ENCODE data around the gene ZNF280D. TPM values are rescaled to one million over a fixed set of nuclear protein-coding genes. Genes with fewer than 3 reads are reported as not detected.

ZNF280D gene
- total and polyA plus RNA-seq, 2 of the 13 experiments (the other 11 are each of a cell fraction or from before 2014, with no cell fraction given), result 7.1 to 11.9 TPM

DNA sequence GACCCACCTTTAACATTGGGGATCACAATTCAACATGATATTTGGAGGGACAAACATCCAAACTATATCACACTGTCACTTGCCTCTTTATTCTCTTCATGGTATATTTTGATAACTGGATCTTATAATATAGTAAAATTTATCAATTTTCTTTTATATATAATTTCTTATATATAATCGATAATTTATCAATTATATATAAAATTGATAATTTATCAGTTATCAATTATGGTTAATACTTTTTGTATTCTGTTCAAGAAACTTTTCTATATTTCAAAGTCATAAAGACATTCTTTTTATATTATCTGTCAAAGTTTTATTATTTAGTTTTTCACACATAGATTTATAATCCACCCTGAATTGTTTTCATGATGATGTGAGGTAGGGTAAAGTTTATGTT lies 132.9 kb downstream of the ZNF280D start:
- H3K9ac ChIP-seq (ENCODE audit: insufficient read depth, low read depth, low read length), result no peak overlapping the region
- POLR2A ChIA-PET, result no interaction called here
- BruUV-seq (replicated peaks), result no TSS peak
- peaks cover 16% of the 10 kb centered on the region for H3K9me3 ChIP-seq (ENCODE audit: low read length)
- DNase-seq (ENCODE audit: low spot score) (no peak), ATAC-seq (no peak), FAIRE-seq (no peak)
- in situ Hi-C loops (cut with HindIII; ENCODE audit: extremely low pct_ligation_motif_present, low pct_unique_long_range_greater_than_20kb), result no loop called here
- WGBS (ENCODE audit: low lambda C conversion rate), result 30% methylated on average over 1 of the region's 1 CpG
- H4K20me1 ChIP-seq (ENCODE audit: insufficient read depth, low read length), result no peaks in the 10 kb centered on the region
- intact Hi-C loops (cut with micrococcal nuclease; ENCODE audit: unreplicated experiment), result no loop called here
- CTCF ChIA-PET (ENCODE audit: low intra/inter-chr PET ratio, low total read pairs), result no interaction called here
- H2AFZ ChIP-seq (ENCODE audit: low read length), result no peak overlapping the region
- TF ChIP-seq ZMAT3 (CRISPR knock-in tag; conservative IDR thresholded peaks at IDR 0.05) (no peak), NR1H2 (CRISPR knock-in tag; IDR thresholded peaks at IDR 0.05; ENCODE audit: borderline replicate concordance, low read depth) (no peak), SAP130 (CRISPR knock-in tag; IDR thresholded peaks at IDR 0.05; ENCODE audit: low read depth) (no peak), NCOA5 (CRISPR knock-in tag; IDR thresholded peaks at IDR 0.05) (no peak), ZNF678 (CRISPR knock-in tag; IDR thresholded peaks at IDR 0.05) (no peak)
- no peaks in the 10 kb centered on the region for H3K79me2 ChIP-seq (ENCODE audit: insufficient read depth, low read length)
- no peak overlapping the region for H3K4me3 ChIP-seq (replicated peaks in 1 of 3; ENCODE audit: insufficient read depth in 1 of 3, low read depth in 2 of 3, low read length in 3 of 3)
- H3K36me3 ChIP-seq (replicated peaks in 1 of 2; ENCODE audit: control insufficient read depth in 1 of 2, insufficient read depth in 2 of 2, low read length in 2 of 2), result no peaks in the 10 kb centered on the region
- no peak overlapping the region for H3K27ac ChIP-seq (ENCODE audit: extremely low read length, insufficient read depth, low read length)
- H3K27me3 ChIP-seq (ENCODE audit: control insufficient read depth in 1 of 2, insufficient read depth in 2 of 2, low read length in 2 of 2), result no peaks in the 10 kb centered on the region; a peak in 1 of 5 replicates
- no peaks in the 10 kb centered on the region for H3K4me1 ChIP-seq (ENCODE audit: insufficient read depth, low read length)
- no peak overlapping the region for H3K4me2 ChIP-seq (ENCODE audit: low read depth, low read length)

DNA sequence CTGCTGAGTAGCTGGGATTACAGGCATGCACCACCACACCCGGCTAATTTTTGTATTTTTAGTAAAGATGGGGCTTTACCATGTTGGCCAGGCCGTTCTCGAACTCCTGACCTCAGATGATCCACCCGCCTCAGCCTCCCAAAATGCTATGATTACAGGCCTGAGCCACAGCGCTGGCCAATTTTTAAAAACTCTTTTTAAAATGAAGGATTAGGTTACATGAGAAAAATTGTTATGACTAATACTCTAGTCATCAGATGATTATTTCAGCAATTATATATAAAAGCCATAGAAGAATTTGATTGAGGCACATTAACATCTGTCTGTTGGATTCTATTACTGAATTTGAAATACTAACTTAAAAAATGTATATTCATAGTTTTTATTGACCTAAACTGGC lies 134.3 kb downstream of the ZNF280D start:
- no peak for ATAC-seq
- no peak for DNase-seq (ENCODE audit: low spot score)
- Histone ChIP-seq H3K79me2 (ENCODE audit: insufficient read depth, low read length) (no peaks in the 10 kb centered on the region), H3K27ac (ENCODE audit: extremely low read length, insufficient read depth, low read length) (no peak overlapping the region), H3K9me3 (ENCODE audit: low read length) (peaks cover 16% of the 10 kb centered on the region), H3K9ac (ENCODE audit: insufficient read depth, low read depth, low read length) (no peak overlapping the region), H3K4me1 (ENCODE audit: insufficient read depth, low read length) (no peaks in the 10 kb centered on the region), H3K4me3 (replicated peaks in 1 of 3; ENCODE audit: insufficient read depth in 1 of 3, low read depth in 2 of 3, low read length in 3 of 3) (no peak overlapping the region), H2AFZ (ENCODE audit: low read length) (no peak overlapping the region), H4K20me1 (ENCODE audit: insufficient read depth, low read length) (no peaks in the 10 kb centered on the region), H3K4me2 (ENCODE audit: low read depth, low read length) (no peak overlapping the region), H3K27me3 (ENCODE audit: control insufficient read depth in 1 of 2, insufficient read depth in 2 of 2, low read length in 2 of 2) (no peaks in the 10 kb centered on the region; a peak in 1 of 5 replicates), H3K36me3 (replicated peaks in 1 of 2; ENCODE audit: control insufficient read depth in 1 of 2, insufficient read depth in 2 of 2, low read length in 2 of 2) (no peaks in the 10 kb centered on the region)
- in situ Hi-C loops (cut with HindIII; ENCODE audit: extremely low pct_ligation_motif_present, low pct_unique_long_range_greater_than_20kb), result no loop called here
- POLR2A ChIA-PET, result no interaction called here
- FAIRE-seq, result no peak
- BruUV-seq (replicated peaks), result no TSS peak
- intact Hi-C loops (cut with micrococcal nuclease; ENCODE audit: unreplicated experiment), result no loop called here
- 30% methylated on average over 5 of the region's 5 CpGs for WGBS (ENCODE audit: low lambda C conversion rate)
- CTCF ChIA-PET (ENCODE audit: low intra/inter-chr PET ratio, low total read pairs), result no interaction called here
- TF ChIP-seq, protein P1, sequence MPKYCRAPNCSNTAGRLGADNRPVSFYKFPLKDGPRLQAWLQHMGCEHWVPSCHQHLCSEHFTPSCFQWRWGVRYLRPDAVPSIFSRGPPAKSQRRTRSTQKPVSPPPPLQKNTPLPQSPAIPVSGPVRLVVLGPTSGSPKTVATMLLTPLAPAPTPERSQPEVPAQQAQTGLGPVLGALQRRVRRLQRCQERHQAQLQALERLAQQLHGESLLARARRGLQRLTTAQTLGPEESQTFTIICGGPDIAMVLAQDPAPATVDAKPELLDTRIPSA (CRISPR knock-in tag; IDR thresholded peaks at IDR 0.05; ENCODE audit: borderline replicate concordance), result no peak
- TF ChIP-seq ZNF326 (CRISPR knock-in tag; IDR thresholded peaks at IDR 0.05; ENCODE audit: borderline replicate concordance) (no peak), PHF21A (CRISPR knock-in tag; IDR thresholded peaks at IDR 0.05) (no peak), MED13 (CRISPR knock-in tag; IDR thresholded peaks at IDR 0.05) (no peak), MAFK (conservative IDR thresholded peaks at IDR 0.05 in 1 of 2, IDR thresholded peaks at IDR 0.05 in 1 of 2; ENCODE audit: low read length in 2 of 2) (no peak), ATF1 (CRISPR knock-in tag; IDR thresholded peaks at IDR 0.05) (no peak), TEAD2 (CRISPR knock-in tag; IDR thresholded peaks at IDR 0.05) (no peak), MYNN (CRISPR knock-in tag; IDR thresholded peaks at IDR 0.05; ENCODE audit: low read depth) (no peak)
- TF ChIP-seq, protein P2, sequence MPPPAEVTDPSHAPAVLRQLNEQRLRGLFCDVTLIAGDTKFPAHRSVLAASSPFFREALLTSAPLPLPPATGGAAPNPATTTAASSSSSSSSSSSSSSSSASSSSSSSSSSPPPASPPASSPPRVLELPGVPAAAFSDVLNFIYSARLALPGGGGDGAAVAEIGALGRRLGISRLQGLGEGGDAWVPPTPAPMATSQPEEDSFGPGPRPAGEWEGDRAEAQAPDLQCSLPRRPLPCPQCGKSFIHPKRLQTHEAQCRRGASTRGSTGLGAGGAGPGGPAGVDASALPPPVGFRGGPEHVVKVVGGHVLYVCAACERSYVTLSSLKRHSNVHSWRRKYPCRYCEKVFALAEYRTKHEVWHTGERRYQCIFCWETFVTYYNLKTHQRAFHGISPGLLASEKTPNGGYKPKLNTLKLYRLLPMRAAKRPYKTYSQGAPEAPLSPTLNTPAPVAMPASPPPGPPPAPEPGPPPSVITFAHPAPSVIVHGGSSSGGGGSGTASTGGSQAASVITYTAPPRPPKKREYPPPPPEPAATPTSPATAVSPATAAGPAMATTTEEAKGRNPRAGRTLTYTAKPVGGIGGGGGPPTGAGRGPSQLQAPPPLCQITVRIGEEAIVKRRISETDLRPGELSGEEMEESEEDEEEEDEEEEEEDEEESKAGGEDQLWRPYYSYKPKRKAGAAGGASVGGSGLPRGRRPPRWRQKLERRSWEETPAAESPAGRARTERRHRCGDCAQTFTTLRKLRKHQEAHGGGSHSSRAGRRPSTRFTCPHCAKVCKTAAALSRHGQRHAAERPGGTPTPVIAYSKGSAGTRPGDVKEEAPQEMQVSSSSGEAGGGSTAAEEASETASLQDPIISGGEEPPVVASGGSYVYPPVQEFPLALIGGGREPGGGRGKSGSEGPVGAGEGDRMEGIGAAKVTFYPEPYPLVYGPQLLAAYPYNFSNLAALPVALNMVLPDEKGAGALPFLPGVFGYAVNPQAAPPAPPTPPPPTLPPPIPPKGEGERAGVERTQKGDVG (CRISPR knock-in tag; IDR thresholded peaks at IDR 0.05; ENCODE audit: borderline replicate concordance), result no peak
- TF ChIP-seq, protein P3, sequence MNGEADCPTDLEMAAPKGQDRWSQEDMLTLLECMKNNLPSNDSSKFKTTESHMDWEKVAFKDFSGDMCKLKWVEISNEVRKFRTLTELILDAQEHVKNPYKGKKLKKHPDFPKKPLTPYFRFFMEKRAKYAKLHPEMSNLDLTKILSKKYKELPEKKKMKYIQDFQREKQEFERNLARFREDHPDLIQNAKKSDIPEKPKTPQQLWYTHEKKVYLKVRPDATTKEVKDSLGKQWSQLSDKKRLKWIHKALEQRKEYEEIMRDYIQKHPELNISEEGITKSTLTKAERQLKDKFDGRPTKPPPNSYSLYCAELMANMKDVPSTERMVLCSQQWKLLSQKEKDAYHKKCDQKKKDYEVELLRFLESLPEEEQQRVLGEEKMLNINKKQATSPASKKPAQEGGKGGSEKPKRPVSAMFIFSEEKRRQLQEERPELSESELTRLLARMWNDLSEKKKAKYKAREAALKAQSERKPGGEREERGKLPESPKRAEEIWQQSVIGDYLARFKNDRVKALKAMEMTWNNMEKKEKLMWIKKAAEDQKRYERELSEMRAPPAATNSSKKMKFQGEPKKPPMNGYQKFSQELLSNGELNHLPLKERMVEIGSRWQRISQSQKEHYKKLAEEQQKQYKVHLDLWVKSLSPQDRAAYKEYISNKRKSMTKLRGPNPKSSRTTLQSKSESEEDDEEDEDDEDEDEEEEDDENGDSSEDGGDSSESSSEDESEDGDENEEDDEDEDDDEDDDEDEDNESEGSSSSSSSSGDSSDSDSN (CRISPR knock-in tag; IDR thresholded peaks at IDR 0.05), result no peak
